H1 (cell line): ENCODE data around the gene PTTG1IP2. TPM values are rescaled to one million over a fixed set of nuclear protein-coding genes. Genes with fewer than 3 reads are reported as not detected.

Experiments
- CTCF ChIA-PET: fragments of 300-600 bp; sonication (Branson Sonifier 250); formaldehyde crosslinking; loops from one replicate; lab custom pipeline; 2021; ENCODE audit not compliant: partially characterized antibody; lab: Charles Lee
- POLR2A ChIA-PET: fragments of 300-600 bp; sonication (Branson Sonifier 250); formaldehyde crosslinking; loops from one replicate; lab custom pipeline; 2021; ENCODE audit warnings: inconsistent platforms; ENCODE audit not compliant: partially characterized antibody; lab: Charles Lee
- DNase-seq, 2 experiments: peaks; one replicate each; pipeline versions ENCODE4 v3.0.0 to v3.0.0-alpha.2; 2010 to 2022; ENCODE audit warnings: low spot score in 2 of 2, low read depth in 1 of 2, mixed read lengths in 1 of 2
- FAIRE-seq: peaks from 2 replicates; lab custom pipeline; 2011; peaks lifted over from hg19 to GRCh38; lab: Jason Lieb, UNC
- H2AFZ ChIP-seq: 2 replicates; pipeline ENCODE4 v1.8.1; 2012; ENCODE audit warnings: low read length, inconsistent platforms
- H2AK5ac ChIP-seq: 2 replicates; pipeline ENCODE4 v1.6.1; 2013; ENCODE audit warnings: low read depth, low read length
- H2BK120ac ChIP-seq: replicated peaks from 2 replicates; pipeline ENCODE3; 2013; ENCODE audit warnings: low read depth, low read length, inconsistent platforms
- H2BK12ac ChIP-seq: 2 replicates; pipeline ENCODE4 v1.6.1; 2013; ENCODE audit warnings: low read depth, low read length
- H2BK15ac ChIP-seq: 2 replicates; pipeline ENCODE4 v1.6.1; 2013; ENCODE audit warnings: low read length
- H2BK20ac ChIP-seq: 2 replicates; pipeline ENCODE4 v1.6.1; 2013; ENCODE audit warnings: low read length
- H2BK5ac ChIP-seq: 2 replicates; pipeline ENCODE4 v1.6.1; 2013; ENCODE audit warnings: low read depth, low read length
- H3K14ac ChIP-seq: 2 replicates; pipeline ENCODE4 v1.6.1; 2013; ENCODE audit warnings: inconsistent platforms; ENCODE audit not compliant: insufficient read length
- H3K18ac ChIP-seq: 2 replicates; pipeline ENCODE4 v1.6.1; 2013; ENCODE audit warnings: low read length; ENCODE audit errors: extremely low read depth
- H3K23ac ChIP-seq: 2 replicates; pipeline ENCODE4 v1.6.1; 2013; ENCODE audit warnings: inconsistent platforms; ENCODE audit not compliant: insufficient read length
- H3K23me2 ChIP-seq: 2 replicates; pipeline ENCODE4 v1.6.1; 2013; ENCODE audit warnings: low read depth, low read length
- H3K27ac ChIP-seq: 2 replicates; pipeline ENCODE4 v1.6.1; 2011; ENCODE audit warnings: low read depth, low read length, inconsistent platforms
- H3K27me3 ChIP-seq, 4 experiments: replicated peaks in 1 of 4; 1 replicate in 1 of 4; 2 replicates in 3 of 4; pipeline versions ENCODE4 v1.6.1 to v1.8.1; 2011 to 2013; ENCODE audit warnings: low read length in 3 of 4, mild to moderate bottlenecking in 3 of 4, inconsistent platforms in 2 of 4, mixed read lengths in 2 of 4, moderate library complexity in 1 of 4; ENCODE audit not compliant: control insufficient read depth in 3 of 4, insufficient read depth in 3 of 4; ENCODE audit errors: extremely low read depth in 1 of 4
- H3K36me3 ChIP-seq, 4 experiments: 2 replicates each; pipeline versions ENCODE4 v1.6.1 to v1.8.1; 2011 to 2013; ENCODE audit warnings: mild to moderate bottlenecking in 4 of 4, low read length in 3 of 4, moderate library complexity in 2 of 4, control low read depth in 1 of 4, inconsistent platforms in 1 of 4; ENCODE audit not compliant: insufficient read depth in 4 of 4, control insufficient read depth in 2 of 4
- H3K4ac ChIP-seq: replicated peaks from 2 replicates; pipeline ENCODE3; 2013; ENCODE audit warnings: low read length, low read depth, mixed read lengths, inconsistent platforms; ENCODE audit not compliant: insufficient read length
- H3K4me1 ChIP-seq, 4 experiments: replicated peaks in 1 of 4; 1 replicate in 1 of 4; 2 replicates in 3 of 4; pipeline versions ENCODE4 v1.6.1 to v1.8.1; 2011 to 2013; ENCODE audit warnings: low read length in 3 of 4, inconsistent platforms in 2 of 4, mixed read lengths in 1 of 4; ENCODE audit not compliant: insufficient read depth in 4 of 4, control insufficient read depth in 3 of 4
- H3K4me2 ChIP-seq, 2 experiments: 2 replicates each; pipeline versions ENCODE4 v1.6.1 to v1.8.1; 2011 to 2013; ENCODE audit warnings: low read depth in 2 of 2, low read length in 2 of 2, control low read depth in 1 of 2, inconsistent platforms in 1 of 2, mild to moderate bottlenecking in 1 of 2; ENCODE audit not compliant: insufficient read depth in 1 of 2
- H3K4me3 ChIP-seq, 4 experiments: fragments of 200-600, 300-600 bp in 1 of 4; sonication (generic), shearing (Covaris generic), sonication (Bioruptor Twin) in 1 of 4; 2 replicates each; pipeline versions ENCODE4 v1.5.1 to v1.8.1; 2011 to 2016; ENCODE audit warnings: low read length in 4 of 4, low read depth in 3 of 4, control low read depth in 2 of 4, inconsistent platforms in 2 of 4, mild to moderate bottlenecking in 2 of 4, mixed read lengths in 1 of 4, moderate library complexity in 1 of 4; ENCODE audit not compliant: insufficient read depth in 2 of 4; ENCODE audit errors: extremely low read depth in 1 of 4
- H3K56ac ChIP-seq: replicated peaks from 2 replicates; pipeline ENCODE3; 2013; ENCODE audit warnings: low read depth, mild to moderate bottlenecking, mixed read lengths, low read length, inconsistent platforms; ENCODE audit not compliant: insufficient read length
- H3K79me1 ChIP-seq: 2 replicates; pipeline ENCODE4 v1.6.1; 2013; ENCODE audit warnings: low read depth, low read length, control low read depth
- H3K79me2 ChIP-seq, 2 experiments: 2 replicates each; pipeline versions ENCODE4 v1.6.1 to v1.8.1; 2012 to 2013; ENCODE audit warnings: low read length in 2 of 2, mild to moderate bottlenecking in 2 of 2, inconsistent platforms in 1 of 2; ENCODE audit not compliant: insufficient read depth in 2 of 2, control insufficient read depth in 1 of 2
- H3K9ac ChIP-seq, 4 experiments: replicated peaks in 1 of 4; 1 replicate in 1 of 4; 2 replicates in 3 of 4; pipeline versions ENCODE4 v1.6.1 to v1.8.1; 2011 to 2013; ENCODE audit warnings: low read depth in 3 of 4, low read length in 3 of 4, control low read depth in 2 of 4, mild to moderate bottlenecking in 2 of 4, moderate library complexity in 2 of 4, inconsistent platforms in 1 of 4; ENCODE audit errors: extremely low read depth in 1 of 4
- H3K9me3 ChIP-seq, 2 experiments: 2 replicates each; pipeline versions ENCODE4 v1.6.1 to v1.8.1; 2012 to 2013; ENCODE audit warnings: mild to moderate bottlenecking in 2 of 2, moderate library complexity in 2 of 2, control low read depth in 1 of 2, inconsistent platforms in 1 of 2, low read depth in 1 of 2, low read length in 1 of 2, mixed read lengths in 1 of 2; ENCODE audit not compliant: insufficient read depth in 2 of 2
- H4K20me1 ChIP-seq, 2 experiments: replicated peaks in 1 of 2; 2 replicates each; pipeline versions ENCODE3 to v1.8.1; 2011 to 2013; ENCODE audit warnings: inconsistent platforms in 2 of 2, low read length in 2 of 2, mild to moderate bottlenecking in 1 of 2; ENCODE audit not compliant: insufficient read depth in 2 of 2, control insufficient read depth in 1 of 2
- H4K5ac ChIP-seq: 2 replicates; pipeline ENCODE4 v1.6.1; 2013; ENCODE audit warnings: low read length, low read depth, mixed read lengths, inconsistent platforms; ENCODE audit not compliant: insufficient read length
- H4K8ac ChIP-seq: 2 replicates; pipeline ENCODE4 v1.8.0; 2013; ENCODE audit warnings: mild to moderate bottlenecking, moderate library complexity, low read length, inconsistent platforms; ENCODE audit not compliant: insufficient read depth; ENCODE audit errors: extremely low read depth
- H4K91ac ChIP-seq: replicated peaks from 2 replicates; pipeline ENCODE3; 2013; ENCODE audit warnings: low read length, mixed read lengths, inconsistent platforms; ENCODE audit not compliant: insufficient read length
- PHF8 ChIP-seq: fragments of 200-600 bp; sonication (generic); conservative IDR thresholded peaks from 2 replicates; pipeline ENCODE4 v1.7.1; 2012; ENCODE audit warnings: low read depth, mild to moderate bottlenecking, inconsistent platforms, low read length, moderate library complexity
- polyA plus RNA-seq, 7 experiments: library from polyadenylated mRNA; depleted of rRNA in 3 of 7; stranded (reverse) in 5 of 7; unstranded in 2 of 7; fragments of >200 nt in 5 of 7; fragments of 200-250 nt in 2 of 7; gene quantifications; 1 replicate in 5 of 7; 2 replicates in 1 of 7; 4 replicates in 1 of 7; pipeline versions ENCODE4 v1.2.1 to v1.2.3, GENCODE V29; 2011 to 2013; ENCODE audit warnings: missing spikeins in 2 of 7, mixed read lengths in 2 of 7
- total RNA-seq: library from RNA; stranded (reverse); fragmentation: NEBNext Ultra II Directional; extraction: Animal tissue kit (Norgen Biotek cat#: 25700); gene quantifications from 2 replicates; pipeline ENCODE4 v1.2.1, GENCODE V29; 2021

The PTTG1IP2 gene
- total and polyA plus RNA-seq, 2 of the 8 experiments (the other 6 are each of a cell fraction or from before 2014, with no cell fraction given) = not detected

DNA sequence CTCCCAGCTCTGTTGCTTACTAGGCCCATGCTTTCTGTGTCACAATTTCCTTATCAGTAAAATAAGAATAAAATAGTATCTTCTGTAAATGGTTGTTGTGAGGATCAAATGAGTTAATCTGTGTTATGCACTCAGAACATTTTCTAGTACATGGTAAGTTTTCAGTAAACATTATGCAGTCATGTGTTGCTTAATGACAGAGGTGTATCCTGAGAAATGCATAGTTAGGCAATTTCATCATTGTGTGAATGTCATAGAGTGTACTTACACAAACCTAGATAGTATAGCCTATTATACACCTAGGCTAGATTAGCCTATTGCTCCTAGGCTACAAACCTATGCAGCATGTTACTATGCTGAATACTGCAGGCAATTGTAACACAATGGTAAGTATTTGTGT, 4.4 kb downstream of the PTTG1IP2 start:
- DNase-seq (no peak), FAIRE-seq (no peak)
- Histone ChIP-seq H3K79me1 (no peaks in the 10 kb centered on the region), H2BK5ac (no peak overlapping the region), H3K4ac (no peak overlapping the region), H2AK5ac (no peak overlapping the region), H3K27ac (no peak overlapping the region), H4K8ac (no peak overlapping the region), H3K4me2 (no peak overlapping the region), H3K9me3 (no peaks in the 10 kb centered on the region), H3K18ac (no peak overlapping the region), H3K23ac (no peak overlapping the region), H3K79me2 (no peaks in the 10 kb centered on the region), H2BK20ac (no peak overlapping the region), H3K9ac (no peak overlapping the region), H3K36me3 (no peaks in the 10 kb centered on the region), H3K14ac (no peak overlapping the region), H3K4me1 (no peaks in the 10 kb centered on the region), H2BK120ac (no peak overlapping the region), H3K23me2 (no peaks in the 10 kb centered on the region), H3K4me3 (no peak overlapping the region), H2BK12ac (no peak overlapping the region), H4K20me1 (no peaks in the 10 kb centered on the region), H4K5ac (no peak overlapping the region), H2BK15ac (no peak overlapping the region), H2AFZ (no peak overlapping the region), H3K27me3 (no peaks in the 10 kb centered on the region), H4K91ac (no peak overlapping the region), H3K56ac (no peak overlapping the region)
- ChIA-PET POLR2A (no interaction called here), CTCF (interaction anchor here (1.4 to 2.3 kb wide), 2 partner anchors 18 kb away, joined by 4 to 10 read pairs; no protein-coding TSS in a partner anchor)
- TF ChIP-seq PHF8 = no peak
